Measurements from ENCODE around the gene AKAP8L.

Gene AKAP8L

DNA sequence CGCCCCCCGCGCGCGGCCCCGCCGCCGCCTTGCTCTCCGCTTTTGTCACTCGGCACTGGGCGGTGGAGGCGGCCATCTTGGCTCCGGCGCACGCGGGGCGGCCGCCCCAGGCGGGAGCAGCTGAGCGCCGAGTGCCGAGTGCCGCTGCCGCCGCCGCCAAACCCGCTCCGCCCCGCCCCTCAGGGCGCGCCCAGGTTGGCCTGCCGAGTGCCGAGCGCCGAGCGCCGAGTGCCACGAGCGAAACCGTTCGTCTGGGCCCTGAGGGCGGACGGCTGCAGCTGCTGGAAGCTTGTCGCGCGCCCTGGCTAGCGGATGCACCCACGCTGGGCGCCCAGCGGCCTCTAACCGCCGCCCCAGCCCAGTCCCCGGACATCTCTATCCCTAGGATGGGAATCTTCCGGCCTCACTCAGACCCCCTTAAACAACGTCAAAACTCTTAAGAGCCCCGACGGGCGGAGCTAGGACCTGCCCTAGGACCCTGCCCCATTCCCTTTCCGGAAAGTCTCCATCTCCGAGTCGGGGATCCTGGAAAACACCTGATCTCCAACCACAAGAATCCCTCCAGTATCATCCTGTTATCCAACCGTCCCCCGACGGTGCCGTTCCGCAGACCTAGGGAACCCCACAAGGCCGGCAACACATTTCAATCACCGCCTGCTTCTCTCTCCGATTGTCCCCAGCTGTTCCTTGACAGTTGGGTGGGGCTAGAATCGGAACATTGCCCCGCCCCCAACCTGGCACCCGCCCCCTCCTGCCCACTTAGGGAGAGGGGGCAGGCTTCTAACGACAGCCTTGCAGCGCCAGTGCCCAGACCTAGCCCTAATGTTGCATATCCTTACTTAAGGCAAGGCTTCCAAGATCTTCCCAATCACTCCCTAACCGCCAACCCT lies 14.1 kb upstream of the AKAP8L start:
- DNase-seq (ENCODE audit: low spot score): peak; percentile 99

- DNase-seq (ENCODE audit: low spot score): peak; percentile 54
Observed at GRCh38 chr19:15432018-15432494, 13.3 kb upstream of the AKAP8L start.

GRCh38 chr19:15431396-15432017 lies 12.7 kb upstream of the AKAP8L start:
- no peak for DNase-seq (ENCODE audit: low spot score)

- DNase-seq (ENCODE audit: low spot score): no peak
Observed at GRCh38 chr19:15430526-15431120, 11.8 kb upstream of the AKAP8L start.

DNA sequence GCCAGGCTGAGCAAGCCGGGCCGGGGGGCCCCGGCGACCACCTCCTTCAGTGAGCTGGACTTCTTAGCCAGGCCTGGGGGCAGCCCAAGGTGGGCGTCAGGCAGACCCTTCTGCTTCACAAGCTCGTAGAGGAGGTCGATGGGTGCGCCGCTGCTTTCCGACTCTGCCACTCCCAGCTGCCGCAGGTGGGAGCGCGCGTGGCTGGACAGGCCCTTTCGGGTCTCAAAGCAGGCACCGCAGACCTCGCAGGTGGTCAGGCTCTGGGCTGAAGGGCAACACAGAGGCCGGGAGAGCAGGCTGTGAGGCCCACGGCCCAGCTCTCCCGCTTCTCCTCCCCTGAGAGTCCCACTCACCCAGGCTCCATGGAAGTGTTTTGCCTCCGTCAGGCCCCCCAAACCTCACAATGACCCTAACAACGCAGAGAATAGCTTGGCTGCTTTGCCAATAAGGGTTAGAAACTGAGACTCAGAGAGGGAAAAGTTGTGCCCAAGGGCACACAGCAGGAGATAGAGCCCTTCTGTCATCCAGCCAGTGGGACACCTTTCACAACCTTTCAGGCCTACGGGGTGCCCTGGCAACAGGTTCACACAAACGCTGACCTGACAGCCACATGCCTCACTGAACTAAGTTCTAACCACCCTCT lies 11.2 kb upstream of the AKAP8L start:
- DNase-seq (ENCODE audit: low spot score): no peak

- no peak for DNase-seq (ENCODE audit: low spot score)
Observed at GRCh38 chr19:15428956-15429824, 10.4 kb upstream of the AKAP8L start.

- no peak for DNase-seq (ENCODE audit: low spot score)
Observed at GRCh38 chr19:15427991-15428471, 9.2 kb upstream of the AKAP8L start.

DNA sequence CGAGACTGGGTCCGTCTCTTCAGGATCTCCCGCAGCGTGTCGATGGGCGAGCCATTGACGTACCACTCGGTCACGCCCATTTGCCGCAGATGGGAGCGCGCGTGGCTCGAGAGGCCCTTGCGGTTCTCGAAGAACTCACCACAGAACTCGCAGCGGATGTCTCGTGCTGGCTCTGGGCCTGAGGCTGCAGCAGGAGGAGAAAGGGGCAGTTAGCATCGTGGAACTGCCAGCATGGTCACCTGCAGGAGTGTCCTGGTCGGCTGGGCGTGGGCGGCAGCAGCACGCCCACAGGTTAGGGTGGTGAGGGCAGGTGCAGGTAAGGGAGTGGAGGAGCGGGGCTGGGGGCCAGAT lies 8.5 kb upstream of the AKAP8L start:
- no peak for DNase-seq (ENCODE audit: low spot score)

- no peak for DNase-seq (ENCODE audit: low spot score)
Observed at GRCh38 chr19:15426485-15427349, 7.9 kb upstream of the AKAP8L start.

GRCh38 chr19:15425321-15425950 lies 6.6 kb upstream of the AKAP8L start:
- DNase-seq (ENCODE audit: low spot score): no peak

GRCh38 chr19:15424692-15425272 lies 6.0 kb upstream of the AKAP8L start:
- DNase-seq (ENCODE audit: low spot score): no peak

DNA sequence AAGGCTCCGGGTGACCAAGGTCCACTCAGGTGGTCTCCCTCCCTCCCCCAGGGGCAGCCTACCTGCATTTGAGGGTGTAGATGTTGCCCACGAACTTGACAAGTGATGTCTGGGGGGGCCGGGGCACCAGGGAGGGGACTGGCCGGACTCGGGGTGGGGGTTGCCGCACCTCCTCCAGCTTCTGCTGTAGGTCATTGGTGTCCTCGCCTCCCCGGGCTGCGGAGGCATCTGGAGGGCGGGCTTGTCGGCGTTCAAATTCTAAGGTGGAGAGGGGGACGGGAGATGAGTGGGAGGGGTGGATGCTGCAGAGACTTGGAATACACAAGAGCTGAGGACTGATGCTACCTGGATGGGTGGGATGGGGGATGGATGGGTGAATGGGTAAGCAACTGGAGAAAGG lies 5.3 kb upstream of the AKAP8L start:
- DNase-seq (ENCODE audit: low spot score): no peak

DNA sequence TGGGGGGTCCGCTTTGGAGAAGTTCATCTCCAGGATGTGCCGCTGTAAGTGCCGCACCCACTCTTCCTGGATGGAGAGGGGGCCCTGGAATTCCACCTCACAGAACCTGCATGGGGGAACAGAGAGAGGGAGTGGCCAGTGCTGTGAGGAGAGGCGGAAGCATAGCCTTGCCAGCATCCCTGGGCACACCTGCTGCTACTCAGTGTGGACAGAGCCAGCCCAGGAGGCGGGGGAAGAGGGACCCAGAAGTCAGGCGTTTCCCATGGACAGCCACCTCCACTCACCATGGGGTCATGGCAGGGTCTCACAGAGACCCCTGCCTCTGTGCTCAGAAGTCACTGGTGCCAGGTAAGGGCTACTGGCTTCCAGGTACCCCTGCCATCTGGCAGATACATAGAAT lies 4.3 kb upstream of the AKAP8L start:
- DNase-seq (ENCODE audit: low spot score): no peak

- no peak for DNase-seq (ENCODE audit: low spot score)
Observed at GRCh38 chr19:15422296-15423075, 3.7 kb upstream of the AKAP8L start.

- no peak for DNase-seq (ENCODE audit: low spot score)
Observed at GRCh38 chr19:15421721-15422260, 3.0 kb upstream of the AKAP8L start.

DNA sequence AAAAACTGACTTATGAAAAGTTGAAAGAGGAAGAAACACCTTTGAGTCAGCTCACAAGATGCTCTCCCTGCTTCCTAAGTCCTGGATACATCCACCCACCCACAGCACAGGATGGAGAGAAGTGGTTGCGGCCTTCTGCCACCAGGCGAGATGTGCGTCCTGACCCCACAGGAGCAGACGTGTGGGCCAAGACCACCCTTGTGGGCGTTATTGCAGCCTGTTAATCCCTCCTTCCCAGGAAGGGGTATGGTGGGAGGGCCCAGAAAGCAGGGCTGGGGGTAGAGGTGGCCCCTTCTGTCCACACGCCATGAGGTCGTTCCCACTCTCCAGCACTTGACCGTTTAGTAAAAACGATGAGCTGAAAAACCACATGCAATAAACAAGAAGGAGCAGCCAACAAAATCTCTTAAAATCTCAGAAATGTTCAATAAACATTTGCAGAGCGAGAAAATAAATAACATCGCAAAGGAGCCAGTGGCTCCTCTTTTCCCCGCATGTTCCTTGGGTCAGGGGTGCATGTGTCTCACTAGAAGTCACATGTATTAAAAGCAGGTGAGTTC lies 2.4 kb upstream of the AKAP8L start:
- no peak for DNase-seq (ENCODE audit: low spot score)

DNA sequence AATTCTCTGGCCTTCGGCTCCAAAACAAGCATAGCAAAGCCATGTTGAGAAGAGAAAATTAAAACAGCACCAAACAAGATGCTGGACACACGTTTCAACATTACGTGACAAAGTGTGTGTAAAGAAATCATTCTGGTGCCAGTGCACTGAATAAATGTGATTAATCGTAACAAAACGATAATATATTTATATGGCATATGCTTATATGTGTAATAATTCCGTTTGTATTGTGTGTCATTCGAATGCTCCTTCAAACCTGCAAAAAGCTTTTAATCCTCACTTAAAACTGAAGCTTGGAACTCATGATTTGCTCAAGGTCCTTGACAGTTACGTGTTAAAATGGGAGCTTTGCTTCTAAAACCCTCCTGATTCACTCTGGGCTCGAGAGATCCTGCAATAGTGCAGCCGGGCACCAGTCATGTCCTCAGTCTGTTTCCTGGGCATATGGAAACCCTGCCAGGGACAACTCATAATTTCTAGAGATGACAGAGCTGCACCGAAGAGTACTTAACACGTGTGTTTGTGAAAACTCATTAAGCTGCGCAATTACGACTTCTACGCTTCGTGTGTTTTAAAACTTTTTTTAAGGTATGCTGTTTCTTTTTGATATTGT lies 731 bp upstream of the AKAP8L start:
- peak; percentile 54 for DNase-seq (ENCODE audit: low spot score)

- DNase-seq (ENCODE audit: low spot score): peak; percentile 46
Observed at GRCh38 chr19:15418231-15418578, 583 bp downstream of the AKAP8L start.
